Activated gamma-delta T cell (primary cell): ENCODE data around the gene FBXO42.

Source experiments
- DNase-seq: peaks from one replicate; lab custom pipeline; 2025; lab: John Stamatoyannopoulos, UW

The FBXO42 gene

GRCh38 chr1:16204634-16205333 lies 147.5 kb downstream of the FBXO42 start:
- DNase-seq: no peak

- no peak for DNase-seq
These were observed 148.1 kb downstream of the FBXO42 start for GRCh38 chr1:16204216-16204615.

GRCh38 chr1:16203550-16203949 lies 148.7 kb downstream of the FBXO42 start:
- DNase-seq: no peak

GRCh38 chr1:16202281-16203210 lies 149.7 kb downstream of the FBXO42 start:
- DNase-seq: no peak

GRCh38 chr1:16199700-16200099 lies 152.6 kb downstream of the FBXO42 start:
- DNase-seq: no peak

GRCh38 chr1:16199157-16199501 lies 153.2 kb downstream of the FBXO42 start:
- DNase-seq: no peak

GRCh38 chr1:16198444-16199156 lies 153.7 kb downstream of the FBXO42 start:
- DNase-seq: no peak

GRCh38 chr1:16196874-16197273 lies 155.4 kb downstream of the FBXO42 start:
- no peak for DNase-seq
